ENCODE measurements around the gene SORBS2.

DNA sequence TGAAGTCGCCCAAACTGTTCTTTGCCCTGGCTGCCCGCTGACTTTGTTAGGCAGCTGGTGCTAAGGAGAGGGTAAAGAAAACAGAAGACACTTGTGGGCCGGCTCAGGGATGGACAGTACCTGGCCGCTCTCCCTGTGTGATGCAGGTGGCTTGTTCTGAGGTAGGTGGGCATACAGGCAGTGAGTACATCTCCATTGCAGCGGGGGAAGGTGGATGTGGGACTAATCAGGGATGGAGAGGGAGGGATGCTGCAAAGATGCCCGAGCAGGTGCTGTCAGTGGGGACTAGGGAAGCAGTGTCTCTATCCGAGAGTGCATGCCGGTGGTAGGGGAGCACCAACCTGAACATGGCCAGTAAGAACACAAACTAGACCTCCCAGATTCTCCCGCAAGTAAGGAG lies 67.0 kb downstream of the SORBS2 start:
- TF ChIP-seq, protein P1, sequence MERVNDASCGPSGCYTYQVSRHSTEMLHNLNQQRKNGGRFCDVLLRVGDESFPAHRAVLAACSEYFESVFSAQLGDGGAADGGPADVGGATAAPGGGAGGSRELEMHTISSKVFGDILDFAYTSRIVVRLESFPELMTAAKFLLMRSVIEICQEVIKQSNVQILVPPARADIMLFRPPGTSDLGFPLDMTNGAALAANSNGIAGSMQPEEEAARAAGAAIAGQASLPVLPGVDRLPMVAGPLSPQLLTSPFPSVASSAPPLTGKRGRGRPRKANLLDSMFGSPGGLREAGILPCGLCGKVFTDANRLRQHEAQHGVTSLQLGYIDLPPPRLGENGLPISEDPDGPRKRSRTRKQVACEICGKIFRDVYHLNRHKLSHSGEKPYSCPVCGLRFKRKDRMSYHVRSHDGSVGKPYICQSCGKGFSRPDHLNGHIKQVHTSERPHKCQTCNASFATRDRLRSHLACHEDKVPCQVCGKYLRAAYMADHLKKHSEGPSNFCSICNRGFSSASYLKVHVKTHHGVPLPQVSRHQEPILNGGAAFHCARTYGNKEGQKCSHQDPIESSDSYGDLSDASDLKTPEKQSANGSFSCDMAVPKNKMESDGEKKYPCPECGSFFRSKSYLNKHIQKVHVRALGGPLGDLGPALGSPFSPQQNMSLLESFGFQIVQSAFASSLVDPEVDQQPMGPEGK (CRISPR knock-in tag; IDR thresholded peaks at IDR 0.05; ENCODE audit: borderline replicate concordance) = no peak
- TF ChIP-seq ZNF70 (CRISPR knock-in tag; IDR thresholded peaks at IDR 0.05) (no peak), ZFP30 (CRISPR knock-in tag; IDR thresholded peaks at IDR 0.05) (no peak)

Data from SK-N-SH treated with all-trans-retinoic acid at 6 μM for 48 hours (cell line).